BJ (cell line): Measurements from ENCODE around the gene PCDH8. TPM values are rescaled to one million over a fixed set of nuclear protein-coding genes. Genes with fewer than 3 reads are reported as not detected.

Experiments used
- CTCF ChIA-PET: fragments of 350-600 bp; formaldehyde crosslinking; extraction: SDS; loops from one replicate; lab custom pipeline; 2021; ENCODE audit warnings: antibody characterized with exemption, inconsistent platforms; lab: Yijun Ruan, JAX
- POLR2A ChIA-PET: fragments of 300-600 bp; sonication (Branson Sonifier 250); formaldehyde crosslinking; extraction: SDS; loops from one replicate; lab custom pipeline; 2021; ENCODE audit warnings: antibody characterized with exemption; lab: Charles Lee
- DNase-seq: peaks from one replicate; pipeline ENCODE4 v3.0.0-alpha.2; 2011; ENCODE audit warnings: low read depth
- H3K27me3 ChIP-seq: 2 replicates; pipeline ENCODE4 v1.6.0; 2011; ENCODE audit warnings: low read length; ENCODE audit not compliant: control insufficient read depth, insufficient read depth
- H3K36me3 ChIP-seq: 2 replicates; pipeline ENCODE4 v1.5.1; 2011; ENCODE audit warnings: low read length; ENCODE audit not compliant: control insufficient read depth, insufficient read depth
- H3K4me3 ChIP-seq: 2 replicates; pipeline ENCODE4 v1.5.1; 2011; ENCODE audit warnings: low read depth, mild to moderate bottlenecking, control low read depth, low read length
- CTCF ChIP-seq: IDR thresholded peaks from 2 replicates; pipeline ENCODE4 v1.5.1; 2011; ENCODE audit warnings: low read depth, mild to moderate bottlenecking, control low read depth, inconsistent platforms, low read length, moderate library complexity; ENCODE audit not compliant: insufficient read depth
- polyA plus RNA-seq: library from polyadenylated mRNA; depleted of rRNA; stranded (reverse); fragments of >200 nt; gene quantifications from 2 replicates; pipeline ENCODE4 v1.2.3, GENCODE V29; 2011

The PCDH8 gene
- polyA plus RNA-seq, 1 experiment, result 1.8 TPM

GRCh38 chr13:52850396-52851136 lies 2.1 kb upstream of the PCDH8 start:
- CTCF ChIA-PET, result interaction anchor here (0.8 to 1.4 kb wide), 2 partner anchors 11 to 301 kb away, joined by 3 to 4 read pairs; no protein-coding TSS in a partner anchor
- TF ChIP-seq CTCF, result 0 out of 2 replicates have a peak, but pooled peaks have one; percentile 12
- peak overlapping the region; percentile 52 for H3K4me3 ChIP-seq
- POLR2A ChIA-PET, result no interaction called here
- H3K36me3 ChIP-seq, result no peaks in the 10 kb centered on the region
- H3K27me3 ChIP-seq, result peaks cover 29% of the 10 kb centered on the region
- no peak for DNase-seq

- ChIA-PET POLR2A (no interaction called here), CTCF (no interaction called here)
- Histone ChIP-seq H3K36me3 (no peaks in the 10 kb centered on the region), H3K4me3 (no peak overlapping the region), H3K27me3 (peaks cover 34% of the 10 kb centered on the region)
- no peak for DNase-seq
- TF ChIP-seq CTCF, result no peak
Observed at GRCh38 chr13:52850072-52850395, 1.6 kb upstream of the PCDH8 start.

- POLR2A ChIA-PET, result no interaction called here
- CTCF ChIA-PET, result no interaction called here
- H3K27me3 ChIP-seq, result peaks cover 37% of the 10 kb centered on the region
- no peaks in the 10 kb centered on the region for H3K36me3 ChIP-seq
- TF ChIP-seq CTCF, result no peak
- no peak for DNase-seq
- no peak overlapping the region for H3K4me3 ChIP-seq
Observed at GRCh38 chr13:52849291-52850071, 1.0 kb upstream of the PCDH8 start.

GRCh38 chr13:52847682-52848432 lies 583 bp downstream of the PCDH8 start:
- no peak for TF ChIP-seq CTCF
- H3K36me3 ChIP-seq, result no peaks in the 10 kb centered on the region
- H3K27me3 ChIP-seq, result peaks cover 37% of the 10 kb centered on the region
- CTCF ChIA-PET, result interaction anchor here (0.5 to 2.3 kb wide), 4 partner anchors 24 to 1350 kb away, joined by 3 to 13 read pairs (median 4); no protein-coding TSS in a partner anchor
- POLR2A ChIA-PET, result no interaction called here
- no peak overlapping the region; the same call in 1 of the 2 replicates for H3K4me3 ChIP-seq
- no peak for DNase-seq

- no peak for TF ChIP-seq CTCF
- Histone ChIP-seq H3K36me3 (no peaks in the 10 kb centered on the region), H3K4me3 (no peak overlapping the region; the same call in 1 of the 2 replicates), H3K27me3 (peaks cover 37% of the 10 kb centered on the region)
- ChIA-PET POLR2A (no interaction called here), CTCF (interaction anchor here (0.5 to 2.3 kb wide), 4 partner anchors 25 to 1350 kb away, joined by 3 to 13 read pairs (median 6); no protein-coding TSS in a partner anchor)
- DNase-seq, result no peak
Observed at GRCh38 chr13:52847322-52847681, 1.1 kb downstream of the PCDH8 start.
